ENCODE results near the gene TAPT1. TPM values are rescaled to one million over a fixed set of nuclear protein-coding genes. Genes with fewer than 3 reads are reported as not detected.

Gene TAPT1
- total RNA-seq, 1 donor from 2014 or later = 72.8 TPM

GRCh38 chr4:16222957-16223527 lies 3.2 kb downstream of the TAPT1 start:
- DNase-seq (no peak), ATAC-seq (peak; percentile 78 to 79)
- Histone ChIP-seq H3K9me3 (no peaks in the 10 kb centered on the region), H3K4me1 (peaks cover 41% of the 10 kb centered on the region), H3K36me3 (no peaks in the 10 kb centered on the region), H3K4me3 (peak overlapping the region; percentile 69), H3K27ac (peak overlapping the region; percentile 94), H3K27me3 (ENCODE audit: low read depth) (no peaks in the 10 kb centered on the region)
- TF ChIP-seq, protein P1, sequence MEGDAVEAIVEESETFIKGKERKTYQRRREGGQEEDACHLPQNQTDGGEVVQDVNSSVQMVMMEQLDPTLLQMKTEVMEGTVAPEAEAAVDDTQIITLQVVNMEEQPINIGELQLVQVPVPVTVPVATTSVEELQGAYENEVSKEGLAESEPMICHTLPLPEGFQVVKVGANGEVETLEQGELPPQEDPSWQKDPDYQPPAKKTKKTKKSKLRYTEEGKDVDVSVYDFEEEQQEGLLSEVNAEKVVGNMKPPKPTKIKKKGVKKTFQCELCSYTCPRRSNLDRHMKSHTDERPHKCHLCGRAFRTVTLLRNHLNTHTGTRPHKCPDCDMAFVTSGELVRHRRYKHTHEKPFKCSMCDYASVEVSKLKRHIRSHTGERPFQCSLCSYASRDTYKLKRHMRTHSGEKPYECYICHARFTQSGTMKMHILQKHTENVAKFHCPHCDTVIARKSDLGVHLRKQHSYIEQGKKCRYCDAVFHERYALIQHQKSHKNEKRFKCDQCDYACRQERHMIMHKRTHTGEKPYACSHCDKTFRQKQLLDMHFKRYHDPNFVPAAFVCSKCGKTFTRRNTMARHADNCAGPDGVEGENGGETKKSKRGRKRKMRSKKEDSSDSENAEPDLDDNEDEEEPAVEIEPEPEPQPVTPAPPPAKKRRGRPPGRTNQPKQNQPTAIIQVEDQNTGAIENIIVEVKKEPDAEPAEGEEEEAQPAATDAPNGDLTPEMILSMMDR (IDR thresholded peaks at IDR 0.05) = no peak
- intact Hi-C loops (cut with DNase I) = no loop called here

GRCh38 chr4:16218950-16219349 lies 7.3 kb downstream of the TAPT1 start:
- Histone ChIP-seq H3K27ac (no peak overlapping the region), H3K4me3 (no peak overlapping the region), H3K36me3 (no peaks in the 10 kb centered on the region), H3K27me3 (ENCODE audit: low read depth) (no peaks in the 10 kb centered on the region), H3K9me3 (no peaks in the 10 kb centered on the region), H3K4me1 (peaks cover 23% of the 10 kb centered on the region)
- ATAC-seq = peak in 1 of 2 donors; percentile 6
- no peak for DNase-seq
- TF ChIP-seq, protein P1 (IDR thresholded peaks at IDR 0.05) = no peak
- intact Hi-C loops (cut with DNase I) = no loop called here

GRCh38 chr4:16217300-16218051 lies 8.8 kb downstream of the TAPT1 start:
- no peak for DNase-seq
- Histone ChIP-seq H3K4me1 (peaks cover 24% of the 10 kb centered on the region), H3K4me3 (no peak overlapping the region), H3K36me3 (peaks cover 7% of the 10 kb centered on the region), H3K9me3 (no peaks in the 10 kb centered on the region), H3K27ac (no peak overlapping the region), H3K27me3 (ENCODE audit: low read depth) (no peaks in the 10 kb centered on the region)
- TF ChIP-seq, protein P1 (IDR thresholded peaks at IDR 0.05) = no peak
- ATAC-seq = no peak
- intact Hi-C loops (cut with DNase I) = no loop called here

DNA sequence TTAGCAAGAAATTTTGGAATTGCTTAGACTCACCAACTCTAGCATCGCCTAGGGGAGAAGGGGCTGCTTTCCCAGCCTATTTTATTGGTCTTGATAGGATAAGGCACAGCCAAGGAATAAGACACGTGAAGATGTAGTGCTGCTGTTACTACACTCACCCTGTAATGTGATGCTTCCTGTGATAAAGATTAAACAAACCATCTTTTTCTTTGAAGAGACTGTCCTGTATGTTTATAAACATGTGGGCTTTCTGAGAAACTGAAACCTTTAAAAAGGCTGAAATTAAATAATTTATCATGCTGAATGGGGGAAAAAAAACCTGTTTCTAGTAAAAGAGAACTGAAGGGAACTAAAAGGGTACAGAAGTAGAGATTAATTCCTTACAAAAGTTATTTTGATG lies 13.2 kb downstream of the TAPT1 start:
- Histone ChIP-seq H3K9me3 (no peaks in the 10 kb centered on the region), H3K27me3 (ENCODE audit: low read depth) (no peaks in the 10 kb centered on the region), H3K36me3 (peaks cover 39% of the 10 kb centered on the region), H3K27ac (no peak overlapping the region), H3K4me1 (peaks cover 28% of the 10 kb centered on the region), H3K4me3 (no peak overlapping the region)
- no peak for DNase-seq
- TF ChIP-seq, protein P1 (IDR thresholded peaks at IDR 0.05) = no peak
- no peak for ATAC-seq
- intact Hi-C loops (cut with DNase I) = no loop called here

DNA sequence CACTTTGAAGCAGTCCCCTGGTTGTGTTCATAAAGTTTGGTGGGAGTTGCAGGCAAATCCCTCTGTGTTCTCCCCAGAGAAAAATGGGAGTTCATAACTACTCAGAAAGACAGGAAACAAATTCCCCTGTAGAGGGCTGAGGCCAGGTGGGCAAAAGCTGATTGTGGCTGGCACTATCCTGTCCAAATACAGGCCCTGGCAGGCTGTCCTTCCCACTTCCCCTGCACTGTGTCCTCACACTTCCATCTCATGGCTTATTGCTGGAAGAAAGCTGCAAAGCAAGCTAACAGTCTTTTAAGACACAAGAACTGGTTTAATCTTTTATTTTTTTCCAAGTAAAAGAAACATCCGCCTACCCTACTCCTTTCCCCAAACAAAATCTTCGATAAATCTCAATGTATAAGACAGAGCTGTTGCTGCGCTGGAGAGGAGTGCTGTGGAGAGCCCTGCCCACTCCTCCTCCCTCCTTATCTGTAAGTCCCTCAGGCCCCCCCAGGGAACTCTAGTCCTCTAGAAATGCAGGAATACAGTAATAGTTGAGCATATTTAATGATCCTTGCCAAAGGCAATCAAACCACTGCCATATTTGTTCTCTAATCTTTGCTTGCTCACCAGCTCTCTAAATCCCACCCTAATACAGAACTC lies 14.0 kb downstream of the TAPT1 start:
- ATAC-seq (no peak), DNase-seq (no peak)
- no peaks in the 10 kb centered on the region for H3K27me3 ChIP-seq (ENCODE audit: low read depth)
- no peak overlapping the region for H3K4me3 ChIP-seq
- H3K27ac ChIP-seq = no peak overlapping the region
- TF ChIP-seq, protein P1 (IDR thresholded peaks at IDR 0.05) = no peak
- no peaks in the 10 kb centered on the region for H3K9me3 ChIP-seq
- intact Hi-C loops (cut with DNase I) = no loop called here
- H3K36me3 ChIP-seq = peaks cover 39% of the 10 kb centered on the region
- peaks cover 28% of the 10 kb centered on the region for H3K4me1 ChIP-seq

Data from lower lobe of right lung (tissue), 2 donors.